Measurements from ENCODE around the gene TMEM198.

TMEM198 gene

DNA sequence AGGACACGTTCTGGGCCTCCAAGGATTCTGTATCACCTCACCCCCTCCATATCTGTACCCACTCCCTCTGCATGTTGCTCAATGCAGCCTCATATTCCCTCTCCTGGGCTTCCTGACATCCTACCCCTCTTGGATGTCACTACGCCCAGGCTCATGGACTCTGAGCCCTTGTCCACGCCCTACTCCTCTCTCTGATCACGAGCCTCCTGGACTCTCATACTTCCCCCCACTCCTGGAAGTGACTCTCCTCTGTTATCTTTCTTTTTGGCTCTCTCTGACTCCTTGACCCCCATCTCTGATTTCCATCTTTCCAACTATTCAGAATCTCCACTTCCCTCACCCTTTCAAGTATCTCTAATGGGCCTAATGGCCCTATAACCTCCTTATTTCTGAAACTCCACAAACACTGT, 2.1 kb downstream of the TMEM198 start:
- DNase-seq (ENCODE audit: low read depth): no peak

DNA sequence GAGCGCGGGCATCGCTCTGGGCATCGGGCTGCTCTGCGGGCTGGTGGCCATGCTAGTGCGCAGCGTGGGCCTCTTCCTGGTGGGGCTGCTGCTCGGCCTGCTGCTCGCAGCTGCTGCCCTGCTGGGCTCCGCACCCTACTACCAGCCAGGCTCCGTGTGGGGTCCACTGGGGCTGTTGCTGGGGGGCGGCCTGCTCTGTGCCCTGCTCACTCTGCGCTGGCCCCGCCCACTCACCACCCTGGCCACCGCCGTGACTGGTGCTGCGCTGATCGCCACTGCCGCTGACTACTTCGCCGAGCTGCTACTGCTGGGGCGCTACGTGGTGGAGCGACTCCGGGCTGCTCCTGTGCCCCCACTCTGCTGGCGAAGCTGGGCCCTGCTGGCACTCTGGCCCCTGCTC, 3.8 kb downstream of the TMEM198 start:
- DNase-seq (ENCODE audit: low read depth): no peak

DNA sequence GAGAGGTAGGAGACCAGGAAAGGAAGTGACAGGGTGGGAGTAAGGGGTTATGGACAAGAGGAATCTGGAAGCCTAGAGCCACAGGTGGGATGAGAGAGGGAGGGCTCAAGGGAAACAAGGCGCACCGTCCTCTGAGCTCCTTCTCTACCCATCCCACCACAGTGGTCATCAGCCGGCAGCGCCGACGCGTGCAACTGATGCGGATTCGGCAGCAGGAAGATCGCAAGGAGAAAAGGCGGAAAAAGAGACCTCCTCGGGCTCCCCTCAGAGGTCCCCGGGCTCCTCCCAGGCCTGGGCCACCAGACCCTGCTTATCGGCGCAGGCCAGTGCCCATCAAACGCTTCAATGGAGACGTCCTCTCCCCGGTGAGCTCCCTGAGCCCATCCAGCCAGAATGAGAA, 5.2 kb downstream of the TMEM198 start:
- DNase-seq (ENCODE audit: low read depth): no peak

- DNase-seq (ENCODE audit: low read depth): no peak
These were observed 5.8 kb downstream of the TMEM198 start for GRCh38 chr2:219549619-219550018.

DNA sequence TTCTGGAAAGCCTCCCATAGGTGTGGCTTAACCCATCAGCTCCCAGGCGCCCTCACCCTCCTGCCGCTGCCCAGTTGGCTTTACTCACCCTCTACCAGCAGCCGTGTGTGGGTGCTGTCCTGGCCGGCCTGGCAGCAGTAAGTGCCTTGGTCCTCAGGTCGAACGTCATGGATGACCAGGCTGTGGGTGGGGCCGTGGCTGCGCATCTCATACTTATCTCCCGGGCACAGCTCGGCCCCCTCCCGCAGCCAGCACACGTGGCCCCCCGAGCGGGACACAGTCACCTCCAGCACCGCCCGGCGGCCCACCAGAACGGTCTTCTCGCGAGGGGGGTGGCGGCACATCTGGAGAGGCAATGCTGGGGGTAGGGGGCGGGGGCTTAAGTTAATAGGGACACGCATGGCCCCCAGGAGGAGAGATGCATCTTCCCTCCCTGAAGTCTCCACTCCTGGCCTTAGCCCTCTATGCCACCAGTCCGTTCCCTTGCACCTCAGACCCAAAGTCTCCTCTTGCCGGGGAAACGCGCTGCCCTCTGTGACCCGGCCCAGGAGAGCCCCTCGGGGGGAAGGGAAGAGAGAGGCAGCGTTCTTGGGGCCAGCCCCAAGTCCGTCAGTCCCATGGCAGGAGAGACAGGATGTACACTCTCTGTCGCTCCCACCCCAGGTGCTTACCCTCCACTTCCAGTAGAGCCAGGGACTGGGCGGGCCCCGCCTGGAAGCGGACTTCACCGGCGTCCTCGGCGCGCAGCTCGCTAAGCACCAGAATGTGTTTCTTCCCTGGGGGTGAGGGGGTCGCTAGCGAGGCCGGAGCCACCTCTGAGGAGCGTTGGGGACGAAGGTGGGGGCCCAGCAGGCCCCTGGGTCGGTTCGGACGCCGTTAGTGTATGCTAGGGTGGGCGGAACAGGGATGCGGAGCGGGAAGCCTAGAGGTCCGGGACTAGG, 7.9 kb downstream of the TMEM198 start:
- no peak for DNase-seq (ENCODE audit: low read depth)

DNA sequence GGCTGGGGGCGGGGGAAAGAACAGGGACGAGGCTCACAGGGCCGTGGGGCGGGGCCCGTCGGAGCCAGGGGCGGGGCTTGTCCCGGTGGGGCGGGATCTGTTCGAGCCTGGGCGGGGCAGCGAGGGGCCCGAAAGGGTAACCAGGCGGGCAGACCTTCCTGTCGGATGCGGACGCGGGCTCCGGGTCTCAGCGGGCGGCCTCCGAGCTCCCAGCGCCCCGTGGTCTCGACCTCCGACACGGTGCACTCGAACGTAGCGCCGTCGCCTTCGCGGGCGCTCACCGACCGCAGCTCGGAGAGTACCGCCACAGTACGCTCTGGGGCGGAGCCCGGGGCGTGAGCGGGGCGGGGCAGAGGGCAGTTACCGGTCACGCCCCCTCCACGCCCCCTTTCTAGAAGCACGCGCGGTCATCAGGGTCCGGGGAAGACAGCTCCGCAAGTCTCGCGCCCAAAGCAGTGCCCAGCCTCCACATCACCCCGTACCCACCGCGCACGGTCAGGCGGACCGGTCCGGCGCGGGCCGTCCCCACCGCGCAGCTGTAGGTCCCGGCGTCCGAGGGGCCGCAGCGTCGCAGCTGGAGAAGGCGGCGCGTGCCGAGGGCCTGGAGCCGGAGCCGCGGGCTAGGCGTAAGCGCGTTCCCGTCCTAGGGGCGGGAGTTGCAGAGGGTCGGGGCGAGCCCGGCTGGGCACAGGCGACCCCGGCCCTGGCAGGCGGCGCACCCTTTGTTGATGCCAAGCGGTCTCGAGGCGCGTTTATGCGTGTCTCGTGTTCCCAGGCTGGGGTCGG, 8.7 kb downstream of the TMEM198 start:
- DNase-seq (ENCODE audit: low read depth): no peak

DNA sequence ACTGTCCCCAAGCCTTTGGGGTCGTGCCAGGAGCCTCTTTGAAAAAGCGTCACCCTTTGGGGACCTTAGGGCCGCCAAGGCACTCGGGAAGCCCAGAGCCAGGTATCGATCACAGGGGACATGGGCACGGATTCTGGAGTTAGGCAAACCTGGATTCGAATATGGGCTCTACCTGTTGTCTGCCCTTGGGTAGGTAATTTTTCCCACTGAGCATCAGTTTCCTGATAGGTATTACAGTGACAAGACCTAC, 9.3 kb downstream of the TMEM198 start:
- DNase-seq (ENCODE audit: low read depth): no peak

- no peak for DNase-seq (ENCODE audit: low read depth)
These were observed 9.7 kb downstream of the TMEM198 start for GRCh38 chr2:219553463-219553963.

DNA sequence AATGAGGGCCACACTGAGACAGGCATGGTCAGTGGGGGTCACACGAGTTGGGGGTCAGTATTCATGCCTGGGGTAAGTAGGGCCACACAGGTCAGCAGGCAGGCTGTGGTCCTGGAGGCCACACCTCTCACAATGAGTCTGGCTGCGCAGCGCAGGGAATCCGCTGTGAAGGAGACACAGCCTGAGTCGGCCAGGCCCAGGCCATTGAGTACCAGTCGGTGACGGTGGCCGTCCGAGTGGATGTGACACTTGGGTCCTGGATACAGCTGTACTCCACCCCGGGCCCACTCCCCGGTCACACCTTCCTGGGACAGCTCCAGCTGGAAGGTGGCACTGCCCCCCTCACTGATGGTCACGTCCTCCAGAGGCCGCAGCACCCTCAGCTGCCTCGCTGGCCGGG, 10.5 kb downstream of the TMEM198 start:
- no peak for DNase-seq (ENCODE audit: low read depth)

DNA sequence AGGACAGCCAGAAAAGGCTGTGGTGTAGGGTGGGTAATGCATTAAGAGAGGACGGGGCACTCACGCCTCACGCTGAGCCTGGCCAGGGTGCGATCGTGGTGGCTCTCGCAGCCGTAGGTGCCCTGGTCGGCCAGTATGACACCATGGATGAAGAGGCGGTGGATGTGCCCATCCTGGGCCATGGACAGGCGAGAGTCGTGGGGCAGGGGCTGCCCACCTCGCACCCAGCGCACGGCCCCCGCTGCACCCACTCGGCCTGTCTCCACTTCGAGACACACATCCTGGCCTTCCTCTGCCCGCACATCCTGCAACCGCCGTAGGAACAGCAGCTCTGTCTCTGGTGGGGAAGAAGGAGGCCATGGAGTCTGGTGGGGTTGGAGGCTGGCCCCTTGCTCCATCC, 12.1 kb downstream of the TMEM198 start:
- no peak for DNase-seq (ENCODE audit: low read depth)

DNA sequence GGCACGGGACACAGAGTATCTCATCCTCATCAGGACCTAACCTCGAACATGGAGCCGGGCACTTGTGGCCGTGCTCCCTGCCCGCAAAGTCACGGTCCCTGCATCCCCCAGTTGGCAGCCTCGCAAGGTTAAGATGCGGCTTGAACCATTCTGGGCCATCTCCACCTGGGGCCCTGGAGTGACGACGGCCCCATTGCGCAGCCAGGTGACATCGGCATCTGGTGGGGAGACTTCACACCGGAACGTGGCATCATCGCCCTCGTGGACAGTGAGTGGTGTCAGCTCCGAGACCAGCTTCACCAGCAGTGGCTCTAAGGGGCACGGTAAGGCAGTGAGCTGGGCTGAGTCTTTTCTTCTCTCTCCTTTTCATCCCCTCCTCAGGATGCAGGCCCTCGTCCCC, 12.6 kb downstream of the TMEM198 start:
- no peak for DNase-seq (ENCODE audit: low read depth)

DNA sequence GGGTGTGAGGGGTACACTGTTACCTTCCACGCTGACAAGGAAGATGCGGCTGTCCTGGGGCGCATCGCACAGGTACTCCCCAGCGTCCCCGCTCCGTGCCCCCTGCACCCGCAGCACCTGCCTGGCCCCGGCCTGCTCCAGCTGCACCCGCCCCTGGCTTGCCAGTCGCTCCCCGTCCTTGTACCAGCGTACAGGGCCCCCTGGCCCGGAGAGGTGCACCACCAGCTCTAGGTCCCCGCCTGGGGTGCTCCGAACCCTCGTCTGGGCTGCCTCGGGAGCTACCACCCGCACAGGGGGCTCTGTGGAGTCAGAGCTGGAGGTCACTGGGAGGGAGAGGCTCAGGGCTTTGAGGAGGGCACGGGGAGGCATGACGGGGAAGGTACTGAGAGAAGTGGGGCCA, 13.5 kb downstream of the TMEM198 start:
- no peak for DNase-seq (ENCODE audit: low read depth)

GRCh38 chr2:219557791-219558785, 14.3 kb downstream of the TMEM198 start:
- no peak for DNase-seq (ENCODE audit: low read depth)

DNA sequence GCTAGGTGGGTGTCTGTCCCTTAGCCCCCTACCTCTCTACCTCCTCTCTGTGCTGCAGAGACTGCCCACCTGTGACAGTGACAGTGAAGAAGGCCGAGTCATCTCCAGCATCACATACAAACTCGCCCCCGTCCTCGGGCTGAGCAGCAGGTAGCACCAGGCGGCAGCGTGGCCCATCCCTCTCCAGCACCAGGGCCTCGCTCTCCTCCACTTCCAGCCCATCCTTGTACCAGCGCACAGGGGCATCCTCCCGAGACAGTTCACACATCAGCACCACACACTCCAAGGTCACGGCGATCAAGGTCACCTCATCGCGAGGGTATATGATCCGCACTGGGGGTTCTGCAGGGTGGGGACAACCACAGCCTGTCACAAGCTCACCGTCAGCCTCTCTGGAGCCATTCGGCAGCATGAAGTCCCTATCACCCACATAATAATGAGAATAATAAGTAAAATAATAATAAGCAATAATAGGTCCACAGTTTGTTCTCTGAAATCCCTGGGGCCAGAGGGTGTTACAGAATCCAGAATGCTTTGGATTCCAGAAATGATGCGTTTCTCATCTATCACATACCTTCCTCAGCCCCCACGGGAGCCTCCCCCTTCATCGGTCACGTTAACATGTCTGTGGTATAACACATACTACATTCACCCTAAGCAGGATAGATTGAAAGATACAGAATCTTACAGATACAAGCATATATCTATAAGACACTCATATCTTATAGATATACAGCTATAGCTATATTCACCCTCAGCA, 15.5 kb downstream of the TMEM198 start:
- DNase-seq (ENCODE audit: low read depth): no peak

- no peak for DNase-seq (ENCODE audit: low read depth)
These were observed 16.4 kb downstream of the TMEM198 start for GRCh38 chr2:219560037-219560892.

GRCh38 chr2:219560893-219561178, 17.0 kb downstream of the TMEM198 start:
- no peak for DNase-seq (ENCODE audit: low read depth)

DNA sequence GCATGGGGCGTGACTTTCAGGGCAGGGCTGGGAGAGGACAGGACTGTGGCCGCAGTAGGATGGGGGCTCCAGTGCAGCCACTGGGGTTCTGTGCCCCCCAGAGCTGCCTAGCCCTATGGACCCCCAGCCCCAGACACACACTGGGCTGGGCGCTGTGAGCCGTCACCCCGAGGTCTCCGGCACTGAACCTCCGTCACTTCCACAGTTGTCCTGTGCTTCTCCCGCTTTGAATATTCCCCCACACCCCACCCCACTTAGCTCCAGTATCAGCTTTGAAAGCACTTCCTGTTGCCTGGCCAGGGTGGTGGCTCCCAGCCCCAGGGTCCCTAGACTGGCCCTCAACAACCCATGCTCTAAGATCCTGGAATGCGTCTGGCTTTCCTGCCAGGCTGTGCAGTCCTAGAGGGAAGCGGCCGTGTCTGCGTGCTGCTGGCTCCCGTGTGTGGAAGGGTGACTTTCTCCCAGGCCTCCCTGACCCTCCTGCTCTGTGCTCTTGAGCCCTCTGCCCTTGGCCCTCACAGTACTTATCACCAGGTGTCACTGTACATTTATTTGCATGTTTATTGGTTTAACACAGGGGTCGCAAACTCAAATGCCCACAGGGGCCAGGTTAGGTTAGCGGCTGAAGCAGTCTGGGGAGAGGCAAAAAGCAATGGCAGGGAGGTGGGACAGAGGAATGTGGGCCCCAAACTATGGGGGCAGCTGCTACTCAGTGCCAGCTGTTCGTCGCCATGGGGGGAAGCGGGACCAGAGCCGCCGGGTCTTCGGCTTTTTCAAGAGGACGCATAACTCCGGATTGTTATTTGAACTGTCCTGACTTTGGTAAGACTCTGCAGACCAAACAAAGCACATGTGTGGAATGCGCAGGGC, 17.6 kb downstream of the TMEM198 start:
- DNase-seq (ENCODE audit: low read depth): no peak

DNA sequence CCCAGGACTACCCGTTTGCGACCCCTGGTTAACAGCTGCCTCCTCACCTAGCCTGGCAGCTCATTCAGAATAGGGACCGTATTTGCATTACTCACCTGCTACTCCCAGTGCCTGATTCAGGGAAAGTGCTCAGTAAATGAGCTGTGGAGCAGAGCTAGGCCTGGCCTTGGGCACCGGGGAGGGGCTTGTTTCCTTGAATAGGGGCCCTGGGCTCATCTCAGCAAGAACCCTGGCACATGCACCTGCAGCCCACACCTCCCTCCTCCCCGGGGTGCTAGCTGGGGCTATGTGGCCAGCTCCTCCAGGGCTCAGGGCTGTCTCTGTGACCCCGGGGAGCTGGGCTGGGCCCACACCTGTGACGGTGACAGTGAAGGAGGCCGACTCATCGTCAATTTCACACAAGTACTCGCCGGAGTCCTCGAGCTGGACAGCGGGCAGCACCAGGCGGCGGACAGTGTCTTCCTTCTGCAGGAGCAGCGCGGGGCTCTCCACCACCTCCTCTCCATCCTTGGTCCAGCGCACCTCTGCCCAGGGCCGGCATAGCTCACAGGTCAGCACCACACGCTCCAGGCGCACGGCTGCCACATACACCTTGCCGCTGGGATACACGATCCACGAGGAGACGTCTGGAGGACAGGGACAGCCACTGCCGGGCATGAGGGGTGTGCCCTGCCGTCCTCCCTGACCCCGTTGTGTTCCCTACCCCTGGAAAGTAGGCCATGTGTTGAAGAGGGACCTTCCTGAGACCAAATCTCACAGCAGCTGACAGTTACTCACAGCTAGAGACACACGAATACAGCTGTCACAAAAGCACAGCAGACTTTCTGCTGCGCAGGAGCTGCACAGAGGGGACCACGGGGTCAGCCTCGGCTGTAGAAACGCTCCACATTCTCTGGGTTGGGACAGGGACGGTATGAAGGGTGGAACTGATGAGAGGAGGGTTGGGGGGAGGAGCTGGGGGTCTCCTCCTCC, 18.5 kb downstream of the TMEM198 start:
- DNase-seq (ENCODE audit: low read depth): no peak
